Calu3 (cell line): ENCODE measurements around the gene CCER1. TPM values are rescaled to one million over a fixed set of nuclear protein-coding genes. Genes with fewer than 3 reads are reported as not detected.
A peak's percentile ranks its signal among the peaks of the same experiment; 100 is the strongest.

ENCODE experiments used
- BruUV-seq: library from RNA; stranded (reverse); fragments of 400-500 nt; replicated peaks from 2 replicates; lab custom pipeline; 2021; lab: Mats Ljungman, UMichigan
- CTCF ChIA-PET: fragments of 300-600 bp; sonication (Branson Sonifier 250); formaldehyde crosslinking; loops from one replicate; lab custom pipeline; 2022; ENCODE audit warnings: antibody characterized with exemption; lab: Charles Lee
- DNase-seq: peaks from one replicate; pipeline ENCODE4 v3.0.0; 2022
- H3K27ac Mint-ChIP-seq: one replicate; pipeline ENCODE4 v1.8.0; 2022; ENCODE audit warnings: mixed read lengths; ENCODE audit not compliant: unreplicated experiment
- H3K27me3 Mint-ChIP-seq: one replicate; pipeline ENCODE4 v1.8.0; 2022; ENCODE audit warnings: mixed read lengths; ENCODE audit not compliant: unreplicated experiment
- H3K36me3 Mint-ChIP-seq: one replicate; pipeline ENCODE4 v1.8.0; 2022; ENCODE audit warnings: mild to moderate bottlenecking, moderate library complexity, mixed read lengths; ENCODE audit not compliant: insufficient read depth, unreplicated experiment
- H3K4me1 Mint-ChIP-seq: one replicate; pipeline ENCODE4 v1.8.0; 2022; ENCODE audit warnings: mild to moderate bottlenecking, low read depth, mixed read lengths; ENCODE audit not compliant: unreplicated experiment
- H3K4me3 Mint-ChIP-seq: one replicate; pipeline ENCODE4 v1.8.0; 2022; ENCODE audit warnings: mild to moderate bottlenecking, low read depth, moderate library complexity, mixed read lengths; ENCODE audit not compliant: unreplicated experiment
- H3K9me3 Mint-ChIP-seq: one replicate; pipeline ENCODE4 v1.8.0; 2022; ENCODE audit warnings: low read depth, mixed read lengths; ENCODE audit not compliant: unreplicated experiment
- CTCF ChIP-seq: fragments of 200-600 bp; IDR thresholded peaks from one replicate; pipeline ENCODE4 v1.8.0; 2022; ENCODE audit warnings: antibody characterized with exemption; ENCODE audit not compliant: unreplicated experiment
- intact Hi-C: fragments of 100-400 bp; cut with micrococcal nuclease; formaldehyde crosslinking; loops from one replicate; pipeline ENCODE4 v1.10.0; 2022; ENCODE audit not compliant: unreplicated experiment
- total RNA-seq: library from RNA; stranded (reverse); gene quantifications from 2 replicates; pipeline ENCODE4 v1.2.3, GENCODE V29; 2022

CCER1 gene
- total RNA-seq, 1 experiment from 2014 or later: not detected

- no peak for DNase-seq
- no peak overlapping the region for H3K4me3 Mint-ChIP-seq
- H3K9me3 Mint-ChIP-seq: no peaks in the 10 kb centered on the region
- peaks cover 2% of the 10 kb centered on the region for H3K4me1 Mint-ChIP-seq
- intact Hi-C loops: no loop called here
- TF ChIP-seq CTCF: no peak
- H3K27me3 Mint-ChIP-seq: no peaks in the 10 kb centered on the region
- no TSS peak for BruUV-seq
- no peaks in the 10 kb centered on the region for H3K36me3 Mint-ChIP-seq
- H3K27ac Mint-ChIP-seq: no peak overlapping the region
- CTCF ChIA-PET: no interaction called here
Measured at GRCh38 chr12:90982170-90982569, 27.2 kb upstream of the CCER1 start.

GRCh38 chr12:90979951-90980350 lies 25.0 kb upstream of the CCER1 start:
- Mint-ChIP-seq H3K4me1 (peaks cover 11% of the 10 kb centered on the region), H3K27me3 (no peaks in the 10 kb centered on the region), H3K36me3 (no peaks in the 10 kb centered on the region), H3K9me3 (no peaks in the 10 kb centered on the region), H3K27ac (no peak overlapping the region), H3K4me3 (no peak overlapping the region)
- TF ChIP-seq CTCF: no peak
- CTCF ChIA-PET: no interaction called here
- no TSS peak for BruUV-seq
- intact Hi-C loops: loop anchor here (5.0 kb wide), 1 partner anchor 197 kb away; no protein-coding TSS in a partner anchor
- DNase-seq: no peak

- TF ChIP-seq CTCF: no peak
- CTCF ChIA-PET: interaction anchor here (0.6 to 1.9 kb wide), 2 partner anchors 129 to 348 kb away, joined by 3 to 20 read pairs; no protein-coding TSS in a partner anchor
- Mint-ChIP-seq H3K4me3 (no peak overlapping the region), H3K4me1 (peaks cover 20% of the 10 kb centered on the region), H3K27ac (no peak overlapping the region), H3K27me3 (no peaks in the 10 kb centered on the region), H3K9me3 (no peaks in the 10 kb centered on the region), H3K36me3 (no peaks in the 10 kb centered on the region)
- intact Hi-C loops: loop anchor here (5.0 kb wide), 1 partner anchor 198 kb away; no protein-coding TSS in a partner anchor
- BruUV-seq: no TSS peak
- no peak for DNase-seq
Measured at GRCh38 chr12:90979019-90979418, 24.0 kb upstream of the CCER1 start.

GRCh38 chr12:90978117-90978770 lies 23.3 kb upstream of the CCER1 start:
- TF ChIP-seq CTCF: peak; percentile 60
- Mint-ChIP-seq H3K9me3 (no peaks in the 10 kb centered on the region), H3K27ac (no peak overlapping the region), H3K4me3 (no peak overlapping the region), H3K4me1 (peaks cover 25% of the 10 kb centered on the region), H3K36me3 (no peaks in the 10 kb centered on the region), H3K27me3 (no peaks in the 10 kb centered on the region)
- no peak for DNase-seq
- no TSS peak for BruUV-seq
- intact Hi-C loops: loop anchor here (1.0 to 5.0 kb wide), 3 partner anchors 131 to 377 kb away; no protein-coding TSS in a partner anchor
- CTCF ChIA-PET: interaction anchor here (0.6 to 1.9 kb wide), 3 partner anchors 31 to 348 kb away, joined by 3 to 20 read pairs (median 3); no protein-coding TSS in a partner anchor
